Heart right ventricle (tissue), 16 donors: ENCODE data around the gene SPATC1L. TPM values are rescaled to one million over a fixed set of nuclear protein-coding genes. Genes with fewer than 3 reads are reported as not detected.
A peak's percentile ranks its signal among the peaks of the same experiment; 100 is the strongest.

ENCODE experiments used
- ATAC-seq, 8 donors: fragments of 200-7000 bp; cut with Tn5 transposase; one replicate each; pipeline ENCODE4 v1.9.1; 2020; ENCODE audit warnings: mild to moderate bottlenecking in 8 of 8, moderate library complexity in 8 of 8, moderate number of reproducible peaks in 1 of 8
- DNase-seq, 2 donors: peaks; one replicate each; pipeline ENCODE4 v3.0.0-alpha.2; 2020
- H3K27ac ChIP-seq, 10 donors: fragments of 200-600 bp; sonication (generic) in 2 of 10; one replicate each; pipeline versions ENCODE4 v1.5.0 to v1.8.0; 2020 to 2022; ENCODE audit warnings: mild to moderate bottlenecking in 3 of 10
- H3K27me3 ChIP-seq, 7 donors: fragments of 200-600 bp; one replicate each; pipeline ENCODE4 v1.8.0; 2021 to 2022; ENCODE audit warnings: mild to moderate bottlenecking in 2 of 7
- H3K36me3 ChIP-seq, 9 donors: fragments of 200-600 bp; sonication (generic) in 1 of 9; one replicate each; pipeline versions ENCODE4 v1.5.0 to v1.8.0; 2020 to 2022; ENCODE audit warnings: mild to moderate bottlenecking in 2 of 9
- H3K4me1 ChIP-seq, 9 donors: fragments of 200-600 bp; sonication (generic) in 1 of 9; one replicate each; pipeline versions ENCODE4 v1.5.0 to v1.8.0; 2020 to 2022; ENCODE audit warnings: mild to moderate bottlenecking in 4 of 9
- H3K4me3 ChIP-seq, 10 donors: fragments of 200-600 bp; sonication (generic) in 2 of 10; one replicate each; pipeline versions ENCODE4 v1.5.0 to v1.8.0; 2020 to 2022; ENCODE audit warnings: mild to moderate bottlenecking in 7 of 10, moderate library complexity in 2 of 10
- H3K9me3 ChIP-seq, 11 donors: fragments of 200-600 bp in 10 of 11; sonication (generic) in 2 of 11; one replicate each; pipeline versions ENCODE4 v1.5.0 to v1.8.0; 2013 to 2022; ENCODE audit warnings: mild to moderate bottlenecking in 2 of 11, control low read depth in 1 of 11, moderate library complexity in 1 of 11
- WGBS, 2 donors: extraction: QIAGEN DNeasy Blood & Tissue Kit; methylation state at CpG; one replicate each; pipeline ENCODE4 v1.1.7; 2013; ENCODE audit warnings: inconsistent platforms in 1 of 2; 5-methylcytosine and 5-hydroxymethylcytosine counted together
- intact Hi-C, 10 donors: fragments of 100-400 bp; cut with DNase I; formaldehyde crosslinking; loops; one replicate each; pipeline versions ENCODE4 v1.11.1 to v1.14.2; 2022
- polyA plus RNA-seq, 2 donors: library from polyadenylated mRNA; stranded (reverse); fragments of 200-250 nt; gene quantifications; one replicate each; pipeline ENCODE4 v1.2.3, GENCODE V29; 2013
- total RNA-seq, 10 donors: library from RNA; stranded (reverse); fragmentation: NEBNext Ultra II Directional in 3 of 10; extraction: Animal tissue kit (Norgen Biotek cat#: 25700) in 3 of 10; gene quantifications; one replicate each; pipeline versions ENCODE4 v1.2.1 to v1.2.4, GENCODE V29; 2021 to 2023
- TF ChIP-seq, protein P1 (sequence below), 9 donors: fragments of 200-600 bp; sonication (generic) in 2 of 9; IDR thresholded peaks; one replicate each; pipeline versions ENCODE4 v1.5.0 to v1.8.0; 2021 to 2022; ENCODE audit warnings: antibody characterized with exemption in 9 of 9, mild to moderate bottlenecking in 5 of 9, moderate library complexity in 1 of 9
- donor health status: Arrhythmogenic right ventricular cardiomyopathy.
- donor health status: ischemic (EF 13 %, LVEDD 7.1; RV severe dilation, severe dysfunction).
- donor health status: healthy with polysubstance abuse.
- donor health status: DM: no; HTN: yes; CAD: no.
- donor health status: DM: no; HTN: no; CAD: no.
- donor health status: ischemic (EF 25% LVEDD 6.9; RV normal size, moderate dysfunction).
- donor health status: ischemic (EF 25% LVEDD 5.7; RV mildly dilated, moderate dysfunction).
- donor health status: healthy.
- donor health status: DM: yes; HTN: yes; CAD: no.
- donor health status: Ischemic cardiomyopathy.
- donor health status: ischemic (EF 35%, LVEDD 5.7; RV mildly dilated, moderate dysfunction).
- donor health status: nonischemic (EF 11% LVEDD 7.7; RV severe dilation, severe dysfunction).
- donor health status: DM: yes; HTN: yes; CAD: no.
- donor health status: PGD.
- donor health status: ischemic (EF 29% LVEDD 5.4; RV normal size, mild dysfunction).
- donor health status: nonischemic (EF 23%, LVEDD 6.1; RV moderate dilation, normal function).

SPATC1L gene
- total and polyA plus RNA-seq, 12 donors, result 4.7 to 14.6 (median 8.4) TPM

DNA sequence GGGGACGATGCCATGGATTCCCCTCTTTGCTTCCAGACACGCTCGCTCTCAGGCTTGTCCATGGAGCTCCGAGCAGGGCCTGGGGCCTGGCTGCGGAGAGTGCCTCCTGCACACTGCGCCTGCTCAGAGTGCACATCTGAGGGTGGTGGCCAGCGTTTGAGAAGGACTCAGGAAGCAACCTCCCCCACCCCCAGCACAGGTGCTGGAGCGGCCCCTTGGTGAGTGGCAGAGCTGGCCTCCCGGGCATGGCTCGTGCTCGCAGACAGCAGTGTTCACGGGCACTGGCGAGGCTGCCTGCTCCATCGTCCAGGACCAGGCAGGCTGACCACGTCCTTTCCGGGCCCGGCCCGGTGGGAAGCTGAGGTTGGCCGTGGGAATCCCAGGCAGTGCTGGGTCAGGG, 2.8 kb downstream of the SPATC1L start:
- no peaks in the 10 kb centered on the region for H3K36me3 ChIP-seq
- no peak overlapping the region for H3K27ac ChIP-seq
- H3K27me3 ChIP-seq, result no peaks in the 10 kb centered on the region
- H3K4me1 ChIP-seq, result peaks cover 0 to 14% (median 7%) of the 10 kb centered on the region in 9 donors
- DNase-seq (peak in 1 of 2 donors; percentile 11), ATAC-seq (no peak)
- H3K4me3 ChIP-seq, result no peak overlapping the region
- WGBS, 2 donors, result 88 to 92% methylated on average over 19 of the region's 19 CpGs
- TF ChIP-seq, protein P1, sequence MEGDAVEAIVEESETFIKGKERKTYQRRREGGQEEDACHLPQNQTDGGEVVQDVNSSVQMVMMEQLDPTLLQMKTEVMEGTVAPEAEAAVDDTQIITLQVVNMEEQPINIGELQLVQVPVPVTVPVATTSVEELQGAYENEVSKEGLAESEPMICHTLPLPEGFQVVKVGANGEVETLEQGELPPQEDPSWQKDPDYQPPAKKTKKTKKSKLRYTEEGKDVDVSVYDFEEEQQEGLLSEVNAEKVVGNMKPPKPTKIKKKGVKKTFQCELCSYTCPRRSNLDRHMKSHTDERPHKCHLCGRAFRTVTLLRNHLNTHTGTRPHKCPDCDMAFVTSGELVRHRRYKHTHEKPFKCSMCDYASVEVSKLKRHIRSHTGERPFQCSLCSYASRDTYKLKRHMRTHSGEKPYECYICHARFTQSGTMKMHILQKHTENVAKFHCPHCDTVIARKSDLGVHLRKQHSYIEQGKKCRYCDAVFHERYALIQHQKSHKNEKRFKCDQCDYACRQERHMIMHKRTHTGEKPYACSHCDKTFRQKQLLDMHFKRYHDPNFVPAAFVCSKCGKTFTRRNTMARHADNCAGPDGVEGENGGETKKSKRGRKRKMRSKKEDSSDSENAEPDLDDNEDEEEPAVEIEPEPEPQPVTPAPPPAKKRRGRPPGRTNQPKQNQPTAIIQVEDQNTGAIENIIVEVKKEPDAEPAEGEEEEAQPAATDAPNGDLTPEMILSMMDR (IDR thresholded peaks at IDR 0.05), result no peak
- intact Hi-C loops, result loop anchor here in 1 of 10 donors (10.0 kb wide), 2 partner anchors 103 to 143 kb away; partner anchors contain the start of genes C21orf58, MCM3AP, PCNT and YBEY
- peaks cover 0 to 7% (median 5%) of the 10 kb centered on the region in 11 donors for H3K9me3 ChIP-seq

DNA sequence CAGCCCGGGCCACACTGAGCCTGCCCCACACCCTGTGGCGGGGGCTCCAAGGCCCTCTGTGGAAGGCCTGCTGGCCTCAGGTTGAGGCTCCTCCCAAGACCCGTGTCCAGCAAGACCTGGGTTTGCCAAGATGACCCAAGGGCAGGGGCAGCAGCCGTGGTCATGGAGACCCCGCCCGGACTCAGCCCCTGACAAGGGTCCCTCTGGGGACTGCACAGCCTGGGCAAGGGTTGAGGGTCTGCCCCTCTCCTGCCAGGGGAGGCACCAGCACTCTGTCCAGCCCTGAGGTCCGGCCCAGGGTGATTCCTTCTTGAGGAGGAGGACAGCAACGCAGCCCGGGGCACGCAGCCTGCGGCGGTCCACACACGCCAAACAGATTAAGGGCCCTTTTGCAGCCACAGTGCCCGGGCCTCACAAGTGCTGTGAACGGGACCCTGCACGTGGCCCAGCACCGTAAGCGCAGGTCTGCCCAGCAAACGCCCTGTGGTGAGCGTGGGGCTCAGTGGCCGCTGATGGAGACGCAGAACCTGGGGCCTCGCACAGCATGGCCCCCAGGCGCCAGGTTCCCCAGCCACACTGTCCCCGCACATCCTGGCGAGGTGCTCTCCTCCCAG, 3.4 kb downstream of the SPATC1L start:
- Histone ChIP-seq H3K4me1 (peaks cover 0 to 14% (median 7%) of the 10 kb centered on the region in 9 donors), H3K4me3 (no peak overlapping the region), H3K27ac (no peak overlapping the region), H3K36me3 (no peaks in the 10 kb centered on the region), H3K27me3 (no peaks in the 10 kb centered on the region), H3K9me3 (peaks cover 0 to 12% (median 5%) of the 10 kb centered on the region in 11 donors)
- TF ChIP-seq, protein P1 (IDR thresholded peaks at IDR 0.05), result no peak
- WGBS, 2 donors, result 90 to 92% methylated on average over 26 of the region's 26 CpGs
- DNase-seq (peak in 1 of 2 donors; percentile 14), ATAC-seq (no peak)
- intact Hi-C loops, result loop anchor here in 1 of 10 donors (10.0 kb wide), 2 partner anchors 104 to 144 kb away; partner anchors contain the start of genes C21orf58, MCM3AP, PCNT and YBEY

DNA sequence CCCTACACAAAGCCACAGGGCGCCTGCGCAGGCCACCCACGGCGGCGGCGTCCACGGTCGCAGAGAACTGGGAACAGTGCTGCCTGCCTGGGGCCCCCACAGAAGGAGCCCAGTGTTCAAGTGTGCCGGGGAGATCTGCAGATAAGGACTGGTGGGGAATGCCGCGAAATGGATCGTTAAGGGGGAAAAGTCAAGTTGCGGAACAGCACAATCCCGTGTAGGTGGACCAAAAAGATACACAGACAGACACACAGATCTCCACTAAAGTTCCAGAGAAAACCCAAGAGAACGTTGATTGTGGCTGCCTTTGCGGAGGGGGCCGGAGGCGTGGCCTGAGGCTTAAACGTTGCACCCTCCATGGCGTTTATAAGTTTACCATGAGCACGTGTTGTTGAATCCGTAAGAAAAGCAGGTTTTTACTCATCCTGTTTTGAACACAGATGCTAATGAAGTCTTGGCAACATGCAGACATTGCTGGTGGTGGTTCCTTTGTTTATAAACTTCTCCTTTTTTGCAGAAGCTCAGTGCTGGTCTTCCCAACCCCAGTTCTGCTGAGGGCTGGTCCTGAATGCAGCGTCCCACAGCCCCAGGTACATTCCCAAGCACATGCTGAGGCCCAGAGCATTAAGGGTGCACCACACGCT, 4.1 kb downstream of the SPATC1L start:
- no peak overlapping the region for H3K4me3 ChIP-seq
- 84 to 85% methylated on average over 24 of the region's 24 CpGs for WGBS, 2 donors
- no peaks in the 10 kb centered on the region for H3K27me3 ChIP-seq
- H3K27ac ChIP-seq, result no peak overlapping the region
- peaks cover 0 to 10% (median 2%) of the 10 kb centered on the region in 9 donors for H3K4me1 ChIP-seq
- H3K9me3 ChIP-seq, result peaks cover 0 to 16% (median 5%) of the 10 kb centered on the region in 11 donors
- intact Hi-C loops, result loop anchor here in 1 of 10 donors (10.0 kb wide), 2 partner anchors 105 to 145 kb away; partner anchors contain the start of genes C21orf58, MCM3AP, PCNT and YBEY
- no peak for ATAC-seq
- H3K36me3 ChIP-seq, result no peaks in the 10 kb centered on the region
- TF ChIP-seq, protein P1 (IDR thresholded peaks at IDR 0.05), result no peak
- DNase-seq, result no peak

DNA sequence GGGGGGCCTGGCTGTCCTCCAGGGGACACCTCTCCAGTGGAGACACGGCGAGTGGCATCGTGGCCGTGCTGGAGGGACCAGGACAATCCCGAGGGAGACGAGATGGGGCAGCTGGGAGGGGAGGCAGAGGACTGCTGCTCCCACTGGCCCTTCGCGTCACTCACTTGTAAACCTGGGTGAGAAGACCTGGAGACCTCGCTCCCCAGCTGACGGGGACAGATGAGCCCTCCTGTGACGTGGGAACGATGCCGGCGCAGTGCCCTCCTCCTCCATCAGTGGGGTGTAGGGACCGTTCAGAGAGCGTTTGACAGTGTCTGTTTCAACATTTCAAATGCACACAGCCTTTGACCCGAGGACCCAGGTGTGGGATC, 4.6 kb downstream of the SPATC1L start:
- 88 to 91% methylated on average over 17 of the region's 17 CpGs for WGBS, 2 donors
- H3K27me3 ChIP-seq, result no peaks in the 10 kb centered on the region
- no peak overlapping the region for H3K27ac ChIP-seq
- peak in 1 of 2 donors; percentile 11 for DNase-seq
- H3K9me3 ChIP-seq, result peaks cover 0 to 21% (median 7%) of the 10 kb centered on the region in 11 donors
- intact Hi-C loops, result loop anchor here in 1 of 10 donors (10.0 kb wide), 2 partner anchors 105 to 145 kb away; partner anchors contain the start of genes C21orf58, MCM3AP, PCNT and YBEY
- H3K4me1 ChIP-seq, result peaks cover 0 to 10% (median 0%) of the 10 kb centered on the region in 9 donors
- TF ChIP-seq, protein P1 (IDR thresholded peaks at IDR 0.05), result no peak
- no peak overlapping the region for H3K4me3 ChIP-seq
- H3K36me3 ChIP-seq, result no peaks in the 10 kb centered on the region
- no peak for ATAC-seq
